A549 (cell line): Measurements from ENCODE around the gene ZNF581. TPM values are rescaled to one million over a fixed set of nuclear protein-coding genes. Genes with fewer than 3 reads are reported as not detected.

Source experiments
- ATAC-seq, 2 experiments: fragments of 200-7000 bp in 1 of 2; fragments of >200 bp in 1 of 2; cut with Nextera tagmentation in 1 of 2; cut with Tn5 transposase in 1 of 2; 3 replicates each; pipeline versions ENCODE4 v1.8.0 to v1.9.1; 2018 to 2020; ENCODE audit warnings: mild to moderate bottlenecking in 1 of 2, moderate library complexity in 1 of 2
- CTCF ChIA-PET: fragments of 300-600 bp; sonication (Branson Sonifier 250); formaldehyde crosslinking; extraction: SDS; loops from one replicate; lab custom pipeline; 2021; ENCODE audit warnings: antibody characterized with exemption, inconsistent platforms; lab: Yijun Ruan, JAX
- POLR2A ChIA-PET: fragments of 350-600 bp; formaldehyde crosslinking; extraction: SDS; loops from one replicate; lab custom pipeline; 2021; ENCODE audit warnings: antibody characterized with exemption, inconsistent platforms; lab: Yijun Ruan, JAX
- DNase-seq, 2 experiments: peaks; one replicate each; pipeline versions ENCODE4 v3.0.0 to v3.0.0-alpha.2; 2011 to 2016; ENCODE audit warnings: low read depth in 1 of 2, low spot score in 1 of 2
- FAIRE-seq: peaks from 2 replicates; lab custom pipeline; 2011; peaks lifted over from hg19 to GRCh38; lab: Jason Lieb, UNC
- H3K27ac ChIP-seq, 2 experiments: fragments of >200 bp; sonication (Bioruptor Twin); formaldehyde crosslinking; 3 replicates each; pipeline ENCODE4 v1.5.1; 2016 to 2017
- H3K4me1 ChIP-seq: fragments of >200 bp; sonication (Bioruptor Twin); formaldehyde crosslinking; 3 replicates; pipeline ENCODE4 v1.6.1; 2016
- H3K4me2 ChIP-seq: fragments of >200 bp; sonication (Bioruptor Twin); formaldehyde crosslinking; 3 replicates; pipeline ENCODE4 v1.6.1; 2016
- H3K4me3 ChIP-seq: fragments of >200 bp; sonication (Bioruptor Twin); formaldehyde crosslinking; 3 replicates; pipeline ENCODE4 v1.5.1; 2016
- H3K9me3 ChIP-seq: fragments of >200 bp; sonication (Bioruptor Twin); formaldehyde crosslinking; 3 replicates; pipeline ENCODE4 v1.6.1; 2016
- BCL3 ChIP-seq: fragments of >200 bp; sonication (Bioruptor Twin); formaldehyde crosslinking; IDR thresholded peaks from 3 replicates; pipeline ENCODE4 v1.6.1; 2016
- BHLHE40 ChIP-seq: IDR thresholded peaks from 2 replicates; pipeline ENCODE4 v1.6.1; 2012; ENCODE audit warnings: low read depth, low read length, inconsistent platforms
- CEBPB ChIP-seq, 2 experiments: fragments of >200 bp in 1 of 2; sonication (Bioruptor Twin) in 1 of 2; formaldehyde crosslinking in 1 of 2; IDR thresholded peaks; 2 replicates each; pipeline ENCODE4 v1.6.1; 2012 to 2016
- EHMT2 ChIP-seq: fragments of 200-600 bp; sonication (generic); IDR thresholded peaks from 2 replicates; pipeline ENCODE4 v1.6.1; 2016; ENCODE audit warnings: antibody characterized with exemption, low read depth, mild to moderate bottlenecking, moderate library complexity
- ELK1 ChIP-seq: fragments of 150-350 bp; IDR thresholded peaks from 2 replicates; pipeline ENCODE4 v1.6.1; 2014; ENCODE audit warnings: low read depth, mild to moderate bottlenecking, low read length
- ESRRA ChIP-seq: fragments of 150-350 bp; IDR thresholded peaks from 2 replicates; pipeline ENCODE4 v1.6.1; 2014; ENCODE audit warnings: mild to moderate bottlenecking, low read length, borderline replicate concordance
- GATA3 ChIP-seq: IDR thresholded peaks from 2 replicates; pipeline ENCODE4 v1.6.1; 2012; ENCODE audit warnings: borderline replicate concordance
- HEYL ChIP-seq: fragments of 250-450 bp; sonication (Bioruptor Pico); IDR thresholded peaks from 2 replicates; pipeline ENCODE4 v1.8.0; 2021; ENCODE audit warnings: mild to moderate bottlenecking, moderate library complexity
- HOXA7 ChIP-seq: fragments of 250-450 bp; sonication (Bioruptor Pico); IDR thresholded peaks from 2 replicates; pipeline ENCODE4 v1.5.0; 2020; ENCODE audit warnings: mild to moderate bottlenecking, moderate library complexity
- KDM1A ChIP-seq: fragments of 200-600 bp; sonication (generic); IDR thresholded peaks from 2 replicates; pipeline ENCODE4 v1.6.1; 2016; ENCODE audit warnings: low read depth, mild to moderate bottlenecking
- MAZ ChIP-seq: fragments of 150-350 bp; IDR thresholded peaks from 2 replicates; pipeline ENCODE4 v1.6.1; 2014; ENCODE audit warnings: antibody characterized with exemption, low read depth, low read length, borderline replicate concordance
- NR3C1 ChIP-seq: fragments of >200 bp; sonication (Bioruptor Twin); formaldehyde crosslinking; IDR thresholded peaks from 3 replicates; pipeline ENCODE4 v1.6.1; 2017
- PHF8 ChIP-seq: fragments of 200-600 bp; sonication (generic); IDR thresholded peaks from 2 replicates; pipeline ENCODE4 v1.6.1; 2016; ENCODE audit warnings: low read depth, mild to moderate bottlenecking, antibody characterized with exemption, moderate library complexity, borderline replicate concordance
- RAD21 ChIP-seq, 2 experiments: fragments of >200 bp in 1 of 2; sonication (Bioruptor Twin) in 1 of 2; formaldehyde crosslinking in 1 of 2; IDR thresholded peaks in 1 of 2; conservative IDR thresholded peaks in 1 of 2; 2 replicates in 1 of 2; 3 replicates in 1 of 2; pipeline ENCODE4 v1.6.1; 2012 to 2018; ENCODE audit warnings: inconsistent platforms in 1 of 2
- RNF2 ChIP-seq: fragments of 200-600 bp; sonication (generic); IDR thresholded peaks from 2 replicates; pipeline ENCODE4 v1.6.1; 2016; ENCODE audit warnings: low read depth, mild to moderate bottlenecking, antibody characterized with exemption, moderate library complexity, borderline replicate concordance
- SREBF2 ChIP-seq: fragments of 450-650 bp; IDR thresholded peaks from 2 replicates; pipeline ENCODE4 v1.6.1; 2014; ENCODE audit warnings: mild to moderate bottlenecking, moderate library complexity
- TFCP2L1 ChIP-seq: fragments of 250-450 bp; sonication (Bioruptor Pico); IDR thresholded peaks from 2 replicates; pipeline ENCODE4 v1.5.0; 2021; ENCODE audit warnings: mild to moderate bottlenecking
- TP53 ChIP-seq: fragments of 250-450 bp; sonication (Bioruptor Pico); IDR thresholded peaks from 2 replicates; pipeline ENCODE4 v1.5.0; 2021; ENCODE audit warnings: mild to moderate bottlenecking, moderate library complexity
- ZC3H11A ChIP-seq: fragments of 450-650 bp; IDR thresholded peaks from 2 replicates; pipeline ENCODE4 v1.6.1; 2014; ENCODE audit warnings: antibody characterized with exemption, mild to moderate bottlenecking
- WGBS: methylation state at CpG from one replicate; pipeline ENCODE4 v1.1.6; 2017; ENCODE audit errors: missing lambda C conversion rate; 5-methylcytosine and 5-hydroxymethylcytosine counted together
- polyA plus RNA-seq, 4 experiments: library from polyadenylated mRNA; depleted of rRNA in 3 of 4; stranded (reverse); fragments of >200 nt; fragmentation: RNase III in 1 of 4; extraction: RNeasy Plus Mini Kit Qiagen cat#74134 plus additional on column Dnase treatment in 1 of 4; gene quantifications; 2 replicates in 3 of 4; 3 replicates in 1 of 4; pipeline ENCODE4 v1.2.3, GENCODE V29; 2011 to 2017

The ZNF581 gene
- polyA plus RNA-seq, 2 of the 4 experiments (the other 2 are of a cell fraction) = 13.9 to 24.9 TPM

DNA sequence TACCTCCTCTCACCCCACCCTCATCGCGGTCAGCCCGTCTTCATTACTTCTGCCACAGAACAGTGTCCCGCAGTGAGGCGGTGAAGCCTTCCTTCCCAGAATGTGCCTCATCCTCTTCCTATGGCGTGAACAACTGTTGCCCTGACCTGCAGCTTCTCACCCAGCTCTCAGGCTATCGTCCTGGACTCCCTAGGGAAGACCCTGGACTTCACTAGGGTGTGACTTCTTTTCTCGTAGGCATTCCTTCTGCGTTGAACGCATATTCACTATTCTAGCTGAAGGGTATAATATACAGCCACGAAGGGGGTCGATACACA lies 37.0 kb upstream of the ZNF581 start:
- ChIA-PET CTCF (interaction anchor here (0.6 to 16.7 kb wide), 47 partner anchors 9 to 542 kb away, joined by 3 to 348 read pairs (median 7); partner anchors contain the start of genes NAT14, ZNF579 and ZNF784), POLR2A (interaction anchor here (0.6 to 3.2 kb wide), 13 partner anchors 10 to 267 kb away, joined by 3 to 33 read pairs (median 5); partner anchors contain the start of genes KMT5C, NAT14, UBE2S and ZNF579)
- DNase-seq (no peak), ATAC-seq (peak in 1 of 2 experiments; percentile 1; a peak in 3 of 6 replicates)
- Histone ChIP-seq H3K4me1 (peaks cover 17% of the 10 kb centered on the region), H3K4me3 (peak overlapping the region; percentile 82), H3K9me3 (no peaks in the 10 kb centered on the region), H3K27ac (peak overlapping the region; percentile 94 to 95), H3K4me2 (peak overlapping the region; percentile 86)
- WGBS = 24% methylated on average over 12 of the region's 12 CpGs
- TF ChIP-seq ZC3H11A (no peak), HEYL (CRISPR knock-in tag) (no peak), PHF8 (no peak), TFCP2L1 (CRISPR knock-in tag) (no peak), GATA3 (no peak), NR3C1 (no peak), SREBF2 (no peak)
- TF ChIP-seq, all 56 proteins: peak for 0
- FAIRE-seq = no peak

DNA sequence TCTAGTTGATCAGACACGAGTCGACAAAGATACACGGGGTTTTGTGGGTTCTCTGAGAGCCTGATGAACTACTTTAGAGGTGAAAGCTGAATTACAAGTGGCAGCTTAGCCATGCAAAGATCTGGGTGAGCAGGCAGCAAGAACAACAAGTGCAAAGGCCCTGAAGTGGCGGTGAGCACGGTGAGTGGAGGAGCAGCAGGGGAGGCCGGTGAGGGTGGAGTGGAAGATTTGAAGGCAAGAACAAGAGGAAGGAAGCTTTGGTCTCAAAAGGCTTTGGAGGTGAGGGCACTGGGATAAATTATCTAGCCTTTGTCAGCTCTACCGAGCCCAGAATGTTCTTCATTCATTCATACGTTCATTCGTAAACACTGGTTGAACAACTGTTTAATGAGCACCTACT lies 36.6 kb upstream of the ZNF581 start:
- WGBS = 77% methylated on average over 9 of the region's 9 CpGs
- TF ChIP-seq TP53 (no peak), ELK1 (no peak), SREBF2 (no peak), ESRRA (no peak), KDM1A (no peak), BHLHE40 (no peak), RNF2 (no peak), RAD21 (conservative IDR thresholded peaks at IDR 0.05 in 1 of 2, IDR thresholded peaks at IDR 0.05 in 1 of 2) (no peak), HOXA7 (CRISPR knock-in tag) (no peak), MAZ (no peak), BCL3 (no peak)
- Histone ChIP-seq H3K27ac (peak overlapping the region in 1 of 2 experiments; percentile 95; a peak in 4 of 6 replicates), H3K9me3 (no peaks in the 10 kb centered on the region), H3K4me3 (peak overlapping the region; percentile 82), H3K4me2 (peak overlapping the region; percentile 86), H3K4me1 (peaks cover 14% of the 10 kb centered on the region)
- FAIRE-seq (no peak), ATAC-seq (no peak), DNase-seq (no peak)
- POLR2A ChIA-PET = interaction anchor here (0.9 to 3.2 kb wide), 8 partner anchors 10 to 267 kb away, joined by 3 to 33 read pairs (median 6); partner anchors contain the start of genes KMT5C, NAT14, ZNF579 and ZNF784
- CTCF ChIA-PET = interaction anchor here (0.6 to 16.7 kb wide), 46 partner anchors 8 to 543 kb away, joined by 3 to 348 read pairs (median 7); partner anchors contain the start of genes NAT14, ZNF579 and ZNF784

GRCh38 chr19:55609326-55609725 lies 34.1 kb upstream of the ZNF581 start:
- ChIA-PET CTCF (interaction anchor here (0.7 to 16.7 kb wide), 6 partner anchors 13 to 142 kb away, joined by 3 to 348 read pairs (median 30); partner anchors contain the start of gene ZNF784), POLR2A (interaction anchor here (1.1 kb wide), 1 partner anchor 15 kb away, joined by 3 read pairs; the partner anchor contains the start of gene ZNF784)
- no peak for ATAC-seq
- Histone ChIP-seq H3K27ac (no peak overlapping the region), H3K9me3 (no peaks in the 10 kb centered on the region), H3K4me3 (no peak overlapping the region), H3K4me1 (peaks cover 9% of the 10 kb centered on the region), H3K4me2 (no peak overlapping the region)
- FAIRE-seq = no peak
- WGBS = 89% methylated on average over 5 of the region's 5 CpGs
- no peak for DNase-seq
- TF ChIP-seq EHMT2 (no peak), CEBPB (IDR thresholded peaks at IDR 0.05) (no peak), BHLHE40 (no peak)
